ENCODE results near the gene MYH16. TPM values are rescaled to one million over a fixed set of nuclear protein-coding genes. Genes with fewer than 3 reads are reported as not detected.
"Not testable (repeated sequence)": the region's sequence is repeated elsewhere in the genome, so short reads cannot be mapped to it uniquely, and the experiment has no call there.

The MYH16 gene
- total and polyA plus RNA-seq, 2 donors (not counting 1 experiment from before 2014, with no cell fraction given), result not detected

DNA sequence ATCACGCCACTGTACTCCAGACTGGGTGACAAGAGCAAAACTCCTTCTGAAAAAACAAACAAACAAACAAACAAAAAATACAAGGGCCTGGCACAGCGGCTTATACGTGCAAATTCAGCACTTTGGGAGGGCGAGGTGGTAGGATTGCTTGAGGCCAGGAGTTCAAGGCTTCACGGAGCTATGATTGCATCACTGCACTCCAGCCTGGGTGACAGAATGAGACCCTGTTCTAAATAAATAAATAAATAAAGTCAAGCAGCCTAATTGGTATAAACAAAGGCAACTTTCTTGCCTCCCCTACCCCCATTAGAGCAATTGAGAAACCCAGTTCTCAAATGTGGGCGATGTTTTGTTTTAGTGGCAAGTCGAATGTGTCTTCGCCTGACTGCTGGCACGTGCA, 38.5 kb upstream of the MYH16 start:
- no peak for ATAC-seq (ENCODE audit: low read depth)
- CTCF ChIA-PET, result no interaction called here

GRCh38 chr7:99235925-99236324, 36.7 kb upstream of the MYH16 start:
- Mint-ChIP-seq H3K9me3 (ENCODE audit: insufficient read depth) (no peaks in the 10 kb centered on the region), H3K27me3 (peaks cover 18% of the 10 kb centered on the region), H3K27ac (no peak overlapping the region), H3K4me3 (no peak overlapping the region), H3K4me1 (no peaks in the 10 kb centered on the region)
- H3K9ac ChIP-seq (ENCODE audit: low read length), result no peak overlapping the region
- TF ChIP-seq EZH2 (IDR thresholded peaks at IDR 0.05; ENCODE audit: borderline replicate concordance, insufficient read depth, low read depth, low read length, poor library complexity, severe bottlenecking), result no peak
- TF ChIP-seq, protein P1, sequence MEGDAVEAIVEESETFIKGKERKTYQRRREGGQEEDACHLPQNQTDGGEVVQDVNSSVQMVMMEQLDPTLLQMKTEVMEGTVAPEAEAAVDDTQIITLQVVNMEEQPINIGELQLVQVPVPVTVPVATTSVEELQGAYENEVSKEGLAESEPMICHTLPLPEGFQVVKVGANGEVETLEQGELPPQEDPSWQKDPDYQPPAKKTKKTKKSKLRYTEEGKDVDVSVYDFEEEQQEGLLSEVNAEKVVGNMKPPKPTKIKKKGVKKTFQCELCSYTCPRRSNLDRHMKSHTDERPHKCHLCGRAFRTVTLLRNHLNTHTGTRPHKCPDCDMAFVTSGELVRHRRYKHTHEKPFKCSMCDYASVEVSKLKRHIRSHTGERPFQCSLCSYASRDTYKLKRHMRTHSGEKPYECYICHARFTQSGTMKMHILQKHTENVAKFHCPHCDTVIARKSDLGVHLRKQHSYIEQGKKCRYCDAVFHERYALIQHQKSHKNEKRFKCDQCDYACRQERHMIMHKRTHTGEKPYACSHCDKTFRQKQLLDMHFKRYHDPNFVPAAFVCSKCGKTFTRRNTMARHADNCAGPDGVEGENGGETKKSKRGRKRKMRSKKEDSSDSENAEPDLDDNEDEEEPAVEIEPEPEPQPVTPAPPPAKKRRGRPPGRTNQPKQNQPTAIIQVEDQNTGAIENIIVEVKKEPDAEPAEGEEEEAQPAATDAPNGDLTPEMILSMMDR (IDR thresholded peaks at IDR 0.05), result no peak
- 96% methylated on average over 10 of the region's 12 CpGs for WGBS (ENCODE audit: insufficient coverage)
- H4K20me1 ChIP-seq (ENCODE audit: control insufficient read depth, insufficient read depth, low read length, poor library complexity, severe bottlenecking), result no peaks in the 10 kb centered on the region
- no peak overlapping the region for H2AFZ ChIP-seq (ENCODE audit: insufficient read depth, low read depth, low read length, poor library complexity, severe bottlenecking)
- POLR2A ChIA-PET, result no interaction called here
- peaks cover 0 to 2% (median 0%) of the 10 kb centered on the region in 4 experiments for H3K27me3 ChIP-seq (replicated peaks in 1 of 4; ENCODE audit: control extremely low read depth in 1 of 4, control insufficient read depth in 3 of 4, insufficient read depth in 4 of 4, low read length in 3 of 4)
- no peak for ATAC-seq (ENCODE audit: low read depth)
- intact Hi-C loops (cut with micrococcal nuclease), result no loop called here
- CTCF ChIA-PET, result no interaction called here
- H3K4me2 ChIP-seq (replicated peaks; ENCODE audit: low read depth, low read length, poor library complexity, severe bottlenecking), result no peak overlapping the region
- no peaks in the 10 kb centered on the region for H3K79me2 ChIP-seq (ENCODE audit: control insufficient read depth, insufficient read depth, low read length)
- H3K9me3 ChIP-seq (ENCODE audit: control extremely low read depth in 1 of 3, control insufficient read depth in 2 of 3, insufficient read depth in 1 of 3, low read length in 2 of 3), result peaks cover 0 to 3% (median 0%) of the 10 kb centered on the region in 3 donors
- no peak overlapping the region for H3K4me3 ChIP-seq (ENCODE audit: control extremely low read depth in 1 of 5, extremely low read depth in 1 of 5, insufficient read depth in 1 of 5, low read depth in 2 of 5, low read length in 4 of 5)
- H3K27ac ChIP-seq (ENCODE audit: low read length in 2 of 2), result no peak overlapping the region
- H3K36me3 ChIP-seq (replicated peaks in 1 of 2; ENCODE audit: control extremely low read depth in 1 of 2, control insufficient read depth in 1 of 2, extremely low read depth in 1 of 2, insufficient read depth in 2 of 2, low read length in 1 of 2), result no peaks in the 10 kb centered on the region
- H3K4me1 ChIP-seq (ENCODE audit: control insufficient read depth in 2 of 2, insufficient read depth in 2 of 2, low read length in 2 of 2), result no peaks in the 10 kb centered on the region
- no peak for DNase-seq

More for the DNA sequence above, 38.5 kb upstream of the MYH16 start:
- H3K9ac ChIP-seq (ENCODE audit: low read length), result no peak overlapping the region
- no peaks in the 10 kb centered on the region for H4K20me1 ChIP-seq (ENCODE audit: control insufficient read depth, insufficient read depth, low read length, poor library complexity, severe bottlenecking)
- H3K9me3 Mint-ChIP-seq (ENCODE audit: insufficient read depth), result no peaks in the 10 kb centered on the region
- no peak overlapping the region for H3K4me2 ChIP-seq (replicated peaks; ENCODE audit: low read depth, low read length, poor library complexity, severe bottlenecking)
- TF ChIP-seq, protein P1 (IDR thresholded peaks at IDR 0.05), result no peak
- TF ChIP-seq EZH2 (IDR thresholded peaks at IDR 0.05; ENCODE audit: borderline replicate concordance, insufficient read depth, low read depth, low read length, poor library complexity, severe bottlenecking), result no peak
- no peak overlapping the region for H2AFZ ChIP-seq (ENCODE audit: insufficient read depth, low read depth, low read length, poor library complexity, severe bottlenecking)
- POLR2A ChIA-PET, result no interaction called here
- H3K4me1 Mint-ChIP-seq, result no peaks in the 10 kb centered on the region
- WGBS (ENCODE audit: insufficient coverage), result 96% methylated on average over 7 of the region's 9 CpGs
- no peak for DNase-seq
- no peak overlapping the region for H3K4me3 ChIP-seq (ENCODE audit: control extremely low read depth in 1 of 5, extremely low read depth in 1 of 5, insufficient read depth in 1 of 5, low read depth in 2 of 5, low read length in 4 of 5)
- peaks cover 0 to 3% (median 0%) of the 10 kb centered on the region in 3 donors for H3K9me3 ChIP-seq (ENCODE audit: control extremely low read depth in 1 of 3, control insufficient read depth in 2 of 3, insufficient read depth in 1 of 3, low read length in 2 of 3)
- peaks cover 11% of the 10 kb centered on the region for H3K27me3 Mint-ChIP-seq
- no peak overlapping the region for H3K4me3 Mint-ChIP-seq
- H3K36me3 ChIP-seq (replicated peaks in 1 of 2; ENCODE audit: control extremely low read depth in 1 of 2, control insufficient read depth in 1 of 2, extremely low read depth in 1 of 2, insufficient read depth in 2 of 2, low read length in 1 of 2), result no peaks in the 10 kb centered on the region
- intact Hi-C loops (cut with micrococcal nuclease), result no loop called here
- peaks cover 0 to 2% (median 0%) of the 10 kb centered on the region in 4 experiments for H3K27me3 ChIP-seq (replicated peaks in 1 of 4; ENCODE audit: control extremely low read depth in 1 of 4, control insufficient read depth in 3 of 4, insufficient read depth in 4 of 4, low read length in 3 of 4)
- no peak overlapping the region for H3K27ac ChIP-seq (ENCODE audit: low read length in 2 of 2)
- no peaks in the 10 kb centered on the region for H3K79me2 ChIP-seq (ENCODE audit: control insufficient read depth, insufficient read depth, low read length)
- H3K4me1 ChIP-seq (ENCODE audit: control insufficient read depth in 2 of 2, insufficient read depth in 2 of 2, low read length in 2 of 2), result no peaks in the 10 kb centered on the region
- H3K27ac Mint-ChIP-seq, result no peak overlapping the region

- H3K27me3 ChIP-seq (replicated peaks in 1 of 4; ENCODE audit: control extremely low read depth in 1 of 4, control insufficient read depth in 3 of 4, insufficient read depth in 4 of 4, low read length in 3 of 4); H3K4me3 Mint-ChIP-seq; H3K4me3 ChIP-seq (ENCODE audit: control extremely low read depth in 1 of 5, extremely low read depth in 1 of 5, insufficient read depth in 1 of 5, low read depth in 2 of 5, low read length in 4 of 5); DNase-seq; H3K9me3 ChIP-seq (ENCODE audit: control extremely low read depth in 1 of 3, control insufficient read depth in 2 of 3, insufficient read depth in 1 of 3, low read length in 2 of 3); H4K20me1 ChIP-seq (ENCODE audit: control insufficient read depth, insufficient read depth, low read length, poor library complexity, severe bottlenecking); H3K27ac ChIP-seq (ENCODE audit: low read length in 2 of 2); CTCF ChIA-PET; POLR2A ChIA-PET; ATAC-seq (ENCODE audit: low read depth); H3K36me3 ChIP-seq (replicated peaks in 1 of 2; ENCODE audit: control extremely low read depth in 1 of 2, control insufficient read depth in 1 of 2, extremely low read depth in 1 of 2, insufficient read depth in 2 of 2, low read length in 1 of 2); H3K79me2 ChIP-seq (ENCODE audit: control insufficient read depth, insufficient read depth, low read length); H3K4me1 ChIP-seq (ENCODE audit: control insufficient read depth in 2 of 2, insufficient read depth in 2 of 2, low read length in 2 of 2); H3K9ac ChIP-seq (ENCODE audit: low read length); intact Hi-C loops (cut with micrococcal nuclease); H3K4me1 Mint-ChIP-seq; H3K4me2 ChIP-seq (replicated peaks; ENCODE audit: low read depth, low read length, poor library complexity, severe bottlenecking); H2AFZ ChIP-seq (ENCODE audit: insufficient read depth, low read depth, low read length, poor library complexity, severe bottlenecking); H3K9me3 Mint-ChIP-seq (ENCODE audit: insufficient read depth); H3K27ac Mint-ChIP-seq: not testable (repeated sequence)
- no CpG with 5 or more reads among the region's 1 CpG for WGBS (ENCODE audit: insufficient coverage)
- H3K27me3 Mint-ChIP-seq, result peaks cover 21% of the 10 kb centered on the region
These were observed 34.8 kb upstream of the MYH16 start for GRCh38 chr7:99237876-99238275.

Measured in B cell (primary cell).